ENCODE results near the gene CRTC2. TPM values are rescaled to one million over a fixed set of nuclear protein-coding genes. Genes with fewer than 3 reads are reported as not detected.

Gene CRTC2, protein sequence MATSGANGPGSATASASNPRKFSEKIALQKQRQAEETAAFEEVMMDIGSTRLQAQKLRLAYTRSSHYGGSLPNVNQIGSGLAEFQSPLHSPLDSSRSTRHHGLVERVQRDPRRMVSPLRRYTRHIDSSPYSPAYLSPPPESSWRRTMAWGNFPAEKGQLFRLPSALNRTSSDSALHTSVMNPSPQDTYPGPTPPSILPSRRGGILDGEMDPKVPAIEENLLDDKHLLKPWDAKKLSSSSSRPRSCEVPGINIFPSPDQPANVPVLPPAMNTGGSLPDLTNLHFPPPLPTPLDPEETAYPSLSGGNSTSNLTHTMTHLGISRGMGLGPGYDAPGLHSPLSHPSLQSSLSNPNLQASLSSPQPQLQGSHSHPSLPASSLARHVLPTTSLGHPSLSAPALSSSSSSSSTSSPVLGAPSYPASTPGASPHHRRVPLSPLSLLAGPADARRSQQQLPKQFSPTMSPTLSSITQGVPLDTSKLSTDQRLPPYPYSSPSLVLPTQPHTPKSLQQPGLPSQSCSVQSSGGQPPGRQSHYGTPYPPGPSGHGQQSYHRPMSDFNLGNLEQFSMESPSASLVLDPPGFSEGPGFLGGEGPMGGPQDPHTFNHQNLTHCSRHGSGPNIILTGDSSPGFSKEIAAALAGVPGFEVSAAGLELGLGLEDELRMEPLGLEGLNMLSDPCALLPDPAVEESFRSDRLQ
- 9.9 and 13.7 TPM in 2 replicates for total RNA-seq

GRCh38 chr1:153958111-153958960 lies at the start of gene CRTC2:
Gene CRTC2 (minus strand): TSS chr1:153958612. CDS start chr1:153958497, 115 bp downstream.

GRCh38 chr1:153990468-153991150 lies 32.2 kb upstream of the CRTC2 start, which contains the start of gene RPS27:
Gene RPS27 (plus strand): TSS chr1:153990762. CDS start chr1:153990797, 35 bp downstream.

DNA sequence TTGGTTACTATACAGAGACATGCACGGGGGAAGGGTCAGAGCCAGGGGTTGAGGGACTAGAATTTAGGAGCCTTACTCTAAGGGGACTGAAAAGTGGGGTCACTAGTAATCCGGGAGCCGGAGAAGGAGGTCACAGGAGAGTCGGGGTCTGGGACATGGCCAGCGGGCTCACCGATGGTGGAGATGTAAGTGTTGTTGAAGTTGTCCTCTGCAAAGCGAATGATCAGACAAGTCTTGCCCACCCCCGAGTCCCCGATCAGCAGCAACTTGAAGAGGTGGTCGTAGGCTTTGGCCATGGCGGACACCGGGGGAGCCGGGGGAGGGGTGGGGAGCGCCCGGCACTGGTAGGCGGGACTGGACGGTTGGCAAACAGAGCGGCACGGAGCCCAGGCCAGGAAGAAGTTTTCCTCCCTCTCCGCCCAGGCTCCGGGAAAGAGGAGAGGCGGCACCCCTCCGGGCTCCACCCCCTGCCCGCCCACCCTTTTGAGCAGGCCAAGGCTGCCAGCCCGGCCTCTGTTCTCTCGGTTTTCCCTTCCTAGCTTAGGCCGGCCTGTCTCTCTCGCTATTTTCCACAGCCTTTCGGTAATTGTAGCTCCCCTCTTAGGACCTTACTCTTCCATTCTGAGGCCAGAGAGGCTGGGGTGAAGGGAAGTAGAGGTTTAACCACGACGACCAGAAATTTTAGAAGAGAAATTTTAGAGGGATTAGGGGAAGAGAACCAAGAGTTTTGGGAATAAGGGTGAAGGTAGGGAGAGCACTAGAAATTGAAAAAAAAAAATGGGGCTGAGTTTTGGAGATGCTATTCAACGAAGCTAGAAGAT lies 27.7 kb upstream of the CRTC2 start, which contains the start of gene RAB13:
Gene RAB13 (minus strand): TSS at position 399 of the 821 bp plus-strand sequence. CDS start 103 bp downstream, at position 296.

DNA sequence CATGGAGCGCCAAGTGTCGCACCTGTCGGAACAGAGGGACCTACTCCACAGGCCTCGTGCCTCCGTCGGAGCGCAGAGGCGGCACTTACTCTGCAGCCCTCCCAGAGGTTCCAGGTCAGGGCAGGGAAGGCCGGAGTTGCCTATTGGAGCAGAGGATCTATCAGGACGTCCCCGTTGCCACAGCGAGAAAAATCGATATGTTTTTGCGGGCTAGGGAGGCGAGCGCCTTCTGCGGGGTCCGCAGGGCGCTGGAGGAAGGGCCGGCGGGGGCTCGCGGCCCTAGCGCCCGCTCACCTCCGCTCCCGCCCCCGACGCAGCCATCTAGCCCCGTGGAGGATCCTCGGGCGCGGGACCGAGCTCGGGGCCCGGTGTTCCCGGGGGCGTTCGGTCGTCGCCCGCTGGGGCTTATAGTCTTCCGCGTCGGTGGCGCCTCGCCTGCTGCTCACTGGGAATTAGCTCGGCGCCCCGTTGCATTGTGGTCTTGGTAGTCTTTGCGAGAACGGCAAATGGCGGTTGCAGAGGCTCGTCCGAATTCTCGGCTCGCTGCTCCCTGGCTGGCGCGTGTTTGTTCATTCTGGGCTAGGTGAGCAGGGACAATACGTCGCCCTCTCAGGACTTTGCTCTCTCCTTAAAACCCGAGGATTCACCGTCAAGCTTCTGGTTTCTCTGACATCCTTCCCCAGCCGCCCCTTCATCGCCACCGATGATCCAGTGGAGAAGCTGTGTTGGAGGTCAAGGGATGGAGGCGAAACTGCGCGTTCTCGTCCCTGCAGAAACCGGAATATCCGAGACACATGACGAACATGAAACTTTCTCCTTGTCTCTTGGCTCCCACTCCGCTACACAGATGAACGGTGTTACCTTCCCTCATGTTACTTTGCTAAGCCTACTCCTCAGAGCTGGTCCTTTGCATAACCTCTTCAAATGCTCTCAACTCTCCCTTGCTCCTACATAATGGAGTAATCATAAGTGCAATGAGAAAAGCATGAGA lies 19.1 kb upstream of the CRTC2 start, which contains the start of gene JTB:
Gene JTB (minus strand): TSS at position 425 of the 991 bp plus-strand sequence. CDS start 422 bp downstream, at position 3.

DNA sequence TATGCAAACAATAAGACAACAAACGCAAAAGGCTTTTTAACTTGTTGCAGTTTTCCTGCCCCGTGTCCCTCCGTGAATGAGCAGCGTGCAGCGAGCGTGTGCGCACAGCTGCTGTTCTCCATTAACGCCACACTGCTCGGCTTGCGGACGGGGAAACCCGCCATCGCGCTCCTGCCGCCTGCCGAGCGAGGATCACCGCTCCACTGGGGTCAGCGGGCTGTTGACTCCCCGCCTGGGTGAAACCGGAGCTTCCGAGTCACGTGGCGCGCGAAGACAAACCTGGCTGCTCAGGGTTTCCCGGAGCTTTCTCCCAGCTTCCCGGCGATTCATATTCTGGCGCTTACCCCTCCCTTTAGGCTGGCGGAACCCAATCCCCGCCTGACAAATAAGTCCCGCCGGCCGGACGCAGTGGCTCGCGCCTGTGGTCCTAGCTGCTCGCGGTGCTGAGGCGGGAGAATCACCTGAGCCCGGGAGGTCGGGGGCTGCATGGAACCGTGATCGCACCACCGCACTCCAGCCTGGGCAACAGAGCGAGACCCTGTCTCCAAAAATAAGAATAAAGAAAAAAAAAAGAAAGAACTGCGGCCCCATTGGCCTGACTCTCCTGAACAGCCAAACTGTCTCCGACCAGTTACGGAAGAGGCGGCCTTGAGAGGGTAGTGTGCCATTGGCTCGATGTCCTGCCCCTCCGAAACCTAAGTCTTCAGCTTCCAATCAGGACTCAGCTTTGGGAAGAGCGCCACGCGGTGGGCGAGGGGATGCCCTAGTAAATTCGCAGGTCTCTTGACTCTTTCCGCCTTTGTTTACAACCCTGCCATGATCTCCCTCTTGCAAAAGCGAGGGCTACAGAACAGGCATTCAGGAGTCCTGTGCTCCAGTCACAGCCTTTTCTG lies 8.9 kb upstream of the CRTC2 start, which contains the start of gene CREB3L4:
Gene CREB3L4 (plus strand): TSS at position 796 of the 893 bp plus-strand sequence. CDS start 624 bp downstream, outside the sequence.

GRCh38 chr1:153963030-153963849 lies 4.8 kb upstream of the CRTC2 start, which contains the start of gene SLC39A1:
Gene SLC39A1 (minus strand): TSS chr1:153963537. CDS start chr1:153962715, 822 bp downstream.

GRCh38 chr1:153946622-153947241 lies 11.7 kb downstream of the CRTC2 start, which contains the start of gene DENND4B:
Gene DENND4B (minus strand): TSS chr1:153946718. CDS start chr1:153944374, 2,344 bp downstream.

DNA sequence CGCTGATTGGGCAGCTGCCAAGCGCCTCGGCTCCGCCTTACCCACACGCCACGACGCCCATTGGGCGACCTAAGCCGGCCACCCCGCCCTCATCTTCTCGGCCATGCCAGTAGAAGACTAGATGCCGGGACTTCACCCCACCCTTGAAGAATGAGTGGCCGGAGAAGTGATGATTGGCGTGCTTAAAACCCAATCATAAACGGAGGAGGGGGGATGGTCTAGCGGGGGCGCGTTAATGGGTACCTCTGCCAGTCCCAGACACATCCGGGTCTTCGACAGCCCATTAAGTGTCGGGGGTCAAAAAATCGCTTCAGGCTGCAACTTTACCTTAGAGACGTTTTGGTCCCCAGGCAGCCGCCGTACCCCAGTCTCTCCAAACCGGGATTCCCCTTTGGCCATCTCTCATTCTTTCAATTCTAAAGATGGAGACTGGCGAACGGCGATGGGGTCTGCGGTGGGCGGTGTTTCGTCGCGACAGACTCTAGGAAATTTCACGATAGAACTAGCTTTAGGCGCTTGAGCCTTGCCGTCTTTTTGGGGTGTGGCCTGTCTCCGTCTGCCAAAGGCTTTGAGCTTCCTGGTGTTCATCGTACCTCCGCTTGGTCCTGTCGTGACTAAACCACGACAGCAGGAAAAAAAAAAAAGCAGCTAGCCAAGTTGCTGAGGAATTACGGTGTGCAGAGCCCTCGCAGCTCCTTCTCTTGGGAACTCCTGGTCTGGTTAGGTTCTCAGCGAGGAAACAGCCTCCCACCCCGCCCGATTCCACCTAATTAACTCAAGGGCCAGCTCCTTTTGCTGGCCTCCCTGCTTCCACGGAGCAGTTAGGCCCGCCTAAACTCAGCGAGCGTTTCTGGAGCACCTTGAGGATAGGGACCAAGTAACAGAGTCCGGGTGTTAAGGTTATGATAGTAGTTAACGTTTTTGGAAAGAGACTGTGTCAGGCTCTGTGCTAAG lies 35.2 kb downstream of the CRTC2 start, which contains the start of gene GATAD2B:
Gene GATAD2B (minus strand): TSS at position 1 of the 954 bp plus-strand sequence. CDS start 94,625 bp downstream, outside the sequence.

Other genes with a start within 250 kb of the CRTC2 start
- 26.0 and 38.2 TPM in 2 replicates for gene INTS3, start 230.6 kb downstream of the CRTC2 start, total RNA-seq
- 53.7 and 65.2 TPM in 2 replicates for gene SLC27A3, start 183.2 kb downstream of the CRTC2 start, total RNA-seq
- gene GATAD2B, start 35.6 kb downstream of the CRTC2 start, total RNA-seq = 5.4 and 6.1 TPM in 2 replicates
- gene DENND4B, start 11.9 kb downstream of the CRTC2 start, total RNA-seq = 15.4 and 19.1 TPM in 2 replicates
- gene SLC39A1, start 4.9 kb upstream of the CRTC2 start, total RNA-seq = 93.2 and 107 TPM in 2 replicates
- gene CREB3L4, start 9.3 kb upstream of the CRTC2 start, total RNA-seq = 6.3 and 14.1 TPM in 2 replicates
- gene JTB, start 19.1 kb upstream of the CRTC2 start, total RNA-seq = 288 and 332 TPM in 2 replicates
- gene RAB13, start 27.7 kb upstream of the CRTC2 start, total RNA-seq = 67.0 and 141 TPM in 2 replicates
- gene RPS27, start 32.1 kb upstream of the CRTC2 start, total RNA-seq = 4,128 and 5,291 TPM in 2 replicates
- under 0.01 TPM in 1 of 2 replicates, not detected in the other for gene NUP210L, start 196.5 kb upstream of the CRTC2 start, total RNA-seq
- gene TPM3, start 233.5 kb upstream of the CRTC2 start, total RNA-seq = 221 and 362 TPM in 2 replicates
- gene CFAP141, start 247.7 kb upstream of the CRTC2 start, total RNA-seq = not detected in 2 replicates

Data from pericardium fibroblast (primary cell).